Thoracic aorta (tissue), 2 donors: ENCODE data around the gene MYLIP. TPM values are rescaled to one million over a fixed set of nuclear protein-coding genes. Genes with fewer than 3 reads are reported as not detected.
A peak's percentile ranks its signal among the peaks of the same experiment; 100 is the strongest.

Experiments
- ATAC-seq: fragments of 150-250 bp; one replicate; pipeline ENCODE4 v1.8.0; 2017; ENCODE audit warnings: low read depth; ENCODE audit not compliant: insufficient number of reproducible peaks, low FRiP score
- DNase-seq: peaks from one replicate; pipeline ENCODE4 v3.0.0-alpha.2; 2020; ENCODE audit warnings: low spot score
- H3K27ac ChIP-seq, 2 donors: fragments of 200-600 bp; sonication (generic); 1 replicate in 1 of 2; 2 replicates in 1 of 2; pipeline ENCODE4 v1.5.1; 2016; ENCODE audit warnings: mild to moderate bottlenecking in 2 of 2, moderate library complexity in 2 of 2
- H3K27me3 ChIP-seq: fragments of 200-600 bp; sonication (generic); replicated peaks from 2 replicates; pipeline ENCODE4 v1.6.0; 2016; ENCODE audit warnings: mild to moderate bottlenecking; ENCODE audit not compliant: insufficient read depth
- H3K36me3 ChIP-seq: fragments of 200-600 bp; sonication (generic); one replicate; pipeline ENCODE4 v1.5.1; 2016
- H3K4me1 ChIP-seq, 2 donors: fragments of 200-600 bp; sonication (generic); 1 replicate in 1 of 2; 2 replicates in 1 of 2; pipeline versions ENCODE4 v1.5.1 to v1.6.0; 2016; ENCODE audit warnings: low read depth in 2 of 2, mild to moderate bottlenecking in 1 of 2; ENCODE audit not compliant: control insufficient read depth in 1 of 2
- H3K4me3 ChIP-seq: fragments of 200-600 bp; sonication (generic); 2 replicates; pipeline ENCODE4 v1.5.1; 2016; ENCODE audit warnings: mild to moderate bottlenecking
- H3K9me3 ChIP-seq: fragments of 200-600 bp; sonication (generic); 2 replicates; pipeline ENCODE4 v1.5.1; 2016
- CTCF ChIP-seq: fragments of 200-600 bp; sonication (generic); IDR thresholded peaks from one replicate; pipeline ENCODE4 v1.5.1; 2019; ENCODE audit warnings: antibody characterized with exemption
- total RNA-seq, 2 donors: library from RNA; depleted of rRNA; stranded (reverse); fragments of >200 nt; gene quantifications; one replicate each; pipeline versions ENCODE4 v1.1.0 to v1.2.3, GENCODE V29; 2016

The MYLIP gene
- total RNA-seq, 2 donors from 2014 or later, result 90.4 to 97.2 TPM

- Histone ChIP-seq H3K27ac (no peak overlapping the region), H3K36me3 (no peaks in the 10 kb centered on the region), H3K27me3 (no peaks in the 10 kb centered on the region), H3K9me3 (no peaks in the 10 kb centered on the region), H3K4me1 (peaks cover 10 to 12% of the 10 kb centered on the region in 2 donors), H3K4me3 (no peak overlapping the region)
- ATAC-seq (no peak), DNase-seq (no peak)
- TF ChIP-seq CTCF, result no peak
Measured at GRCh38 chr6:16127471-16127870, 1.4 kb upstream of the MYLIP start.

- H3K4me1 ChIP-seq, result peaks cover 31 to 33% of the 10 kb centered on the region in 2 donors
- no peaks in the 10 kb centered on the region for H3K36me3 ChIP-seq
- DNase-seq (no peak), ATAC-seq (no peak)
- H3K9me3 ChIP-seq, result no peaks in the 10 kb centered on the region
- H3K27me3 ChIP-seq, result no peaks in the 10 kb centered on the region
- peak overlapping the region; percentile 94 for H3K27ac ChIP-seq
- peak overlapping the region; percentile 99 for H3K4me3 ChIP-seq
- no peak for TF ChIP-seq CTCF
Measured at GRCh38 chr6:16129623-16130401, 926 bp downstream of the MYLIP start.

GRCh38 chr6:16130437-16130891, 1.6 kb downstream of the MYLIP start:
- peak overlapping the region; percentile 94 for H3K27ac ChIP-seq
- TF ChIP-seq CTCF, result no peak
- H3K4me1 ChIP-seq, result peaks cover 36 to 39% of the 10 kb centered on the region in 2 donors
- ATAC-seq, result no peak
- no peaks in the 10 kb centered on the region for H3K36me3 ChIP-seq
- no peaks in the 10 kb centered on the region for H3K9me3 ChIP-seq
- DNase-seq, result no peak
- H3K27me3 ChIP-seq, result no peaks in the 10 kb centered on the region
- H3K4me3 ChIP-seq, result peak overlapping the region; percentile 99

GRCh38 chr6:16130932-16131387, 2.1 kb downstream of the MYLIP start:
- Histone ChIP-seq H3K27ac (peak overlapping the region; percentile 94), H3K4me3 (peak overlapping the region; percentile 99), H3K4me1 (peaks cover 38 to 42% of the 10 kb centered on the region in 2 donors), H3K9me3 (no peaks in the 10 kb centered on the region), H3K27me3 (no peaks in the 10 kb centered on the region), H3K36me3 (no peaks in the 10 kb centered on the region)
- no peak for TF ChIP-seq CTCF
- ATAC-seq (peak; percentile 57), DNase-seq (no peak)

- no peaks in the 10 kb centered on the region for H3K27me3 ChIP-seq
- H3K4me3 ChIP-seq, result peak overlapping the region; percentile 99
- H3K36me3 ChIP-seq, result no peaks in the 10 kb centered on the region
- H3K4me1 ChIP-seq, result peaks cover 56 to 62% of the 10 kb centered on the region in 2 donors
- peak overlapping the region; percentile 1 to 67 for H3K27ac ChIP-seq
- TF ChIP-seq CTCF, result no peak
- no peaks in the 10 kb centered on the region for H3K9me3 ChIP-seq
- no peak for DNase-seq
- ATAC-seq, result no peak
Measured at GRCh38 chr6:16132909-16133308, 4.0 kb downstream of the MYLIP start.
